ENCODE measurements around the gene ABCF2.

ABCF2 gene

GRCh38 chr7:151195616-151196450, 31.2 kb downstream of the ABCF2 start:
- in situ Hi-C loops (cut with MboI; ENCODE audit: low sequenced_read_pairs) = no loop called here

GRCh38 chr7:151194188-151194587, 32.8 kb downstream of the ABCF2 start:
- in situ Hi-C loops (cut with MboI; ENCODE audit: low sequenced_read_pairs) = no loop called here

- in situ Hi-C loops (cut with MboI; ENCODE audit: low sequenced_read_pairs) = no loop called here
Observed at GRCh38 chr7:151193203-151193978, 33.6 kb downstream of the ABCF2 start.

GRCh38 chr7:151192002-151192539, 34.9 kb downstream of the ABCF2 start:
- in situ Hi-C loops (cut with MboI; ENCODE audit: low sequenced_read_pairs) = no loop called here

GRCh38 chr7:151191544-151191943, 35.5 kb downstream of the ABCF2 start:
- in situ Hi-C loops (cut with MboI; ENCODE audit: low sequenced_read_pairs) = no loop called here

GRCh38 chr7:151189038-151189437, 38.0 kb downstream of the ABCF2 start:
- in situ Hi-C loops (cut with MboI; ENCODE audit: low sequenced_read_pairs) = no loop called here

- in situ Hi-C loops (cut with MboI; ENCODE audit: low sequenced_read_pairs) = no loop called here
Observed at GRCh38 chr7:151188252-151188542, 38.8 kb downstream of the ABCF2 start.

- in situ Hi-C loops (cut with MboI; ENCODE audit: low sequenced_read_pairs) = no loop called here
Observed at GRCh38 chr7:151187409-151188251, 39.4 kb downstream of the ABCF2 start.

- in situ Hi-C loops (cut with MboI; ENCODE audit: low sequenced_read_pairs) = no loop called here
Observed at GRCh38 chr7:151186640-151187408, 40.2 kb downstream of the ABCF2 start, which contains the start of gene ASB10. Gene ASB10 (minus strand): TSS chr7:151187250. CDS start chr7:151187130, 120 bp downstream.

GRCh38 chr7:151185762-151186639, 41.0 kb downstream of the ABCF2 start:
- in situ Hi-C loops (cut with MboI; ENCODE audit: low sequenced_read_pairs) = no loop called here

- in situ Hi-C loops (cut with MboI; ENCODE audit: low sequenced_read_pairs) = no loop called here
Observed at GRCh38 chr7:151181011-151181431, 46.0 kb downstream of the ABCF2 start.

GRCh38 chr7:151179946-151180345, 47.1 kb downstream of the ABCF2 start:
- in situ Hi-C loops (cut with MboI; ENCODE audit: low sequenced_read_pairs) = no loop called here

GRCh38 chr7:151179287-151179860, 47.6 kb downstream of the ABCF2 start:
- in situ Hi-C loops (cut with MboI; ENCODE audit: low sequenced_read_pairs) = no loop called here

- in situ Hi-C loops (cut with MboI; ENCODE audit: low sequenced_read_pairs) = no loop called here
Observed at GRCh38 chr7:151178831-151179230, 48.2 kb downstream of the ABCF2 start.

GRCh38 chr7:151178236-151178635, 48.8 kb downstream of the ABCF2 start:
- in situ Hi-C loops (cut with MboI; ENCODE audit: low sequenced_read_pairs) = no loop called here

- in situ Hi-C loops (cut with MboI; ENCODE audit: low sequenced_read_pairs) = no loop called here
Observed at GRCh38 chr7:151177310-151177709, 49.7 kb downstream of the ABCF2 start.

- in situ Hi-C loops (cut with MboI; ENCODE audit: low sequenced_read_pairs) = no loop called here
Observed at GRCh38 chr7:151176401-151176800, 50.6 kb downstream of the ABCF2 start.

- in situ Hi-C loops (cut with MboI; ENCODE audit: low sequenced_read_pairs) = no loop called here
Observed at GRCh38 chr7:151175793-151176311, 51.2 kb downstream of the ABCF2 start.
